GM12892 (cell line): ENCODE data around the gene PSMF1.

Experiments used
- POLR2A ChIP-seq: IDR thresholded peaks from 2 replicates; pipeline ENCODE4 v1.6.1; 2011; ENCODE audit warnings: low read depth, low read length, control low read depth
- POLR2AphosphoS5 ChIP-seq: IDR thresholded peaks from 2 replicates; pipeline ENCODE4 v1.6.1; 2011; ENCODE audit warnings: low read depth, low read length, control low read depth
- TAF1 ChIP-seq: IDR thresholded peaks from 2 replicates; pipeline ENCODE4 v1.6.1; 2011; ENCODE audit warnings: low read depth, mild to moderate bottlenecking, control low read depth, low read length, borderline replicate concordance

- no peak for TF ChIP-seq POLR2A
- no peak for TF ChIP-seq POLR2AphosphoS5
- TF ChIP-seq TAF1 = no peak
These were observed 87.4 kb downstream of the PSMF1 start for GRCh38 chr20:1205802-1206201.
